PC-9 (cell line): ENCODE measurements around the gene FAM193A.

Experiments
- CTCF ChIP-seq: fragments of 200-600 bp; sonication (generic); conservative IDR thresholded peaks from 2 replicates; pipeline ENCODE4 v1.6.1; 2017; ENCODE audit warnings: mixed run types, antibody characterized with exemption, mild to moderate bottlenecking, moderate library complexity
- EZH2 ChIP-seq: fragments of 200-600 bp; sonication (generic); IDR thresholded peaks from 2 replicates; pipeline ENCODE4 v1.8.0; 2017; ENCODE audit warnings: antibody characterized with exemption, low read depth

DNA sequence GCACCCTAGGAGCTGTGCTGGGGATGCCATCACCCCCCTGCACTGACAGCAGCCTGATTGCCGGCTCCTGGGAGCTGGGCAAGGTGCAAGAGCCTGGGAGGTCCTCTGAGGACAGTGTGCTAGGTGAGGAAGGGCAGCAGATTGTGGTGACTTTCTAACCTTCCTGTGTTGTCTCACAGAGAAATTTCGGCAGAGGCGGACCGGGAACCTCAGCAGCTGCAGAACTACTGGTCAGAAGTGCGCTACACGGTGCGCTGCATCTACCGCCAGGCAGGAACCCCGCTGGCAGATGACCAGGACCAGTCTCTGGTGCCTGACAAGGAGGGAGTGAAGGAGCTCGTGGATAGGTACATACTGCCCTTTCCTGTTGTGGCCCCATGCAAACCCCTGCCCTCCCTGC is 89.8 kb downstream of the FAM193A start:
- TF ChIP-seq CTCF (no peak), EZH2 (no peak)
